GM12891 (cell line): ENCODE results near the gene METAP1D.
"Not testable (repeated sequence)": the region's sequence is repeated elsewhere in the genome, so short reads cannot be mapped to it uniquely, and the experiment has no call there.

Source experiments
- DNase-seq: peaks from one replicate; pipeline ENCODE4 v3.0.0; 2011; ENCODE audit warnings: low spot score; ENCODE audit not compliant: insufficient read length
- FAIRE-seq: peaks from 2 replicates; lab custom pipeline; 2011; peaks lifted over from hg19 to GRCh38; lab: Jason Lieb, UNC
- PAX5 ChIP-seq: IDR thresholded peaks from 2 replicates; pipeline ENCODE4 v1.6.1; 2011; ENCODE audit warnings: low read length, moderate library complexity, mild to moderate bottlenecking; ENCODE audit not compliant: insufficient read depth, severe bottlenecking
- POLR2A ChIP-seq: IDR thresholded peaks from 2 replicates; pipeline ENCODE4 v1.6.1; 2011; ENCODE audit warnings: low read depth, low read length, control low read depth
- POLR2AphosphoS5 ChIP-seq: IDR thresholded peaks from 2 replicates; pipeline ENCODE4 v1.6.1; 2011; ENCODE audit warnings: low read depth, low read length, control low read depth
- POU2F2 ChIP-seq: IDR thresholded peaks from 2 replicates; pipeline ENCODE4 v1.6.1; 2011; ENCODE audit warnings: low read depth, mild to moderate bottlenecking, control low read depth, low read length, moderate library complexity
- SPI1 ChIP-seq: IDR thresholded peaks from 2 replicates; pipeline ENCODE4 v1.6.1; 2011; ENCODE audit warnings: low read depth, low read length, control low read depth
- TAF1 ChIP-seq: IDR thresholded peaks from 2 replicates; pipeline ENCODE4 v1.6.1; 2011; ENCODE audit warnings: low read depth, low read length, control low read depth

The METAP1D gene

DNA sequence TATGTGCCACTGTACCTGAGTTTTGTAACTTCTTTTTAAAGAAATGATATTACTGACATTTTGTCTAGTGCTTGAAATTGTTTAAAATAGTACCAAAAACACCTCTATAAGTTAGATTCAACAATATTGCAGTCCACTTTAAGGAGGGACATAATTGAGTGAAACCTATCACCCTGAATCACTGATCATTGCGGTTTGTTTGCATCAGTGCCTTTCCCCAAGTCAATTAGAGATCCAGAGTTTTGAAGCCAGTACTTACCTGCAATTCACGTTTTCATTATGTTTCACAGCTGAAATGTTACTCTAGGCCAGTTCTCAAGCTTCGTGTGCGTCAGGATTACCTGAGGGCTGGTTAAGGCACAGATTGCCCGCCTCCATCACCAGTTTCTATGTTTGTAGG is 58.9 kb downstream of the METAP1D start:
- FAIRE-seq (no peak), DNase-seq (no peak)
- TF ChIP-seq POLR2AphosphoS5 (no peak), PAX5 (no peak), POU2F2 (no peak), TAF1 (no peak), SPI1 (no peak), POLR2A (no peak)

DNA sequence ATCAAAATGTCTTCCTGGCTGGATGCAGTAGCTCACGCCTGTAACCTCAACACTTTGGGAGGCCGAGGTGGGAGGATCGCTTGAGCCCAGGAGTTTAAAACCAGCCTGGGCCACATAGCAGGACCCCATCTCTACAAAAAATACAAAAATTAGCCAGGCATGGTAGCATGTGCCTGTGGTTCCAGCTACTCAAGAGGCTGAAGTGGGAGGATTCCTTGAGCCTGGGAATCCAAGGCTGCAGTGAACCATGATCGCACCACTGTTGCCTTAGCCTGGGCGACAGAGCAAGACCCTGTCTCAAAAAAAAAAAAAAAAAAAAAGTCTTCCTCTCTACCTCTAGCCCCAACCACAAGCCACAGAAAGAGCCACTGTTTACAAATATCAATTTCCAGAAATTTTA is 60.4 kb downstream of the METAP1D start:
- DNase-seq, FAIRE-seq: not testable (repeated sequence)

DNA sequence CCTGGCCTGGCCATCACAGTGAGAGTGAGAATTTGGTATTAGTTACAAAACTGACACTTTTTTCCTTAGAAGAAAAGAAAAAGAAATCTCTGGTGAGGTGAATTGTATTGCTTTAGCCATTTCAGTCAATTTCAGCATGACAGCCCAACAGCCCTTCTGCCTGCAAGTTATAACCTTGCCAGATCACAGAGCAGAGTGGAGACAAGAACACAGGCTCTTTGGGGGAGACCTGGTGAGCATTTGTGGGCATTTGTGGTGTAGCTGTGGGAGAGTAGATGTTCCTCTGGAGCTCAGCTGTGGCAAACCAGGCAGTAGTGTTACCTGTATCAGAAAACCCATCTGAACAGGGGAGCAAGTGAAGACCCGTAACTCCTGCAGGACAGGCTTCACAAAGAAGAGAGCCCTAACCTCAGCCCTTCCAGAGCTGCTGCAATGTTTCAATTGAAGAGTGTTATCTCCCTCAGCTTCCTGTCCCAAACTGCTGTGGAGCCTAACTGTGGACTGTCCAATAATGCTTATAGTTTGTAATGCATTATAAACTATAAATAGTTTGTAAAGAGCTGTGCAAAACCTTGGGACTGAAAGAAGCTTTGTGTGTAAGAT is 62.8 kb downstream of the METAP1D start:
- TF ChIP-seq TAF1 (no peak), POLR2AphosphoS5 (no peak), POU2F2 (no peak), SPI1 (no peak)
- DNase-seq (no peak), FAIRE-seq (no peak)

DNA sequence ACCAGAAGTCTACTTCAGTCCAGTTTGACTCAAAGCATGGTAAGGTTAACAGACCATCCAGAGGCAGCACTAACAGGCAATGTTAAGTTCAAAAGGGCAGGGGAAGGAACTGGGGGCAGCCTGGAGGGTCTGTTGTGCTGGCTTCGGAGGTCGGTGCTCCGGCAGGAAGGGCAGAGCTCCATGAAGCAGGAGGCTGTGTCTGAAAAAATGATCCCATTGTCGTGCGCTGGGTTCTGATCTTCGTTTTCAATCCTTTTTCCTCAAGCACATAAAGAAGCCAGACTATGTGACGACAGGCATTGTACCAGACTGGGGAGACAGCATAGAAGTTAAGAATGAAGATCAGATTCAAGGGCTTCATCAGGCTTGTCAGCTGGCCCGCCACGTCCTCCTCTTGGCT is 63.7 kb downstream of the METAP1D start:
- DNase-seq = no peak
- no peak for FAIRE-seq
- TF ChIP-seq PAX5 (no peak), SPI1 (no peak), POLR2A (no peak)

DNA sequence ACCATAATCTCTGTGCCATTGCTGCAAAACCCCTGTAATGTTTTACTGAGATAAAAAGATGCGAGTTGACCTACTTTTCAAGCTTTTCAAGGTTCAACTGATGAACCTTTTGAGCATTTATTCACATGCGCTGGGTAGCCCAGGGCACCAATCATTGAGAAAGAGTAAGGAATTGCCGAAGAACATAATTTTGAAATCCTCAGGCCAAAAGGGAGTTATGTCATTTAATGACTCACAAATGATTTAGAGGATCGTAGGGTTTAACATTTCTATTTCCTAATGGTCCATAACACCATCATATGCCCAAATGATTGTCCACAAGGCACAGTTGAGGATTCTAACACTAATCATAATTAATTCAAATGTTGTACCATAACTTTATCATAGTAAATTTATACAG is 65.4 kb downstream of the METAP1D start:
- TF ChIP-seq TAF1 = no peak
- TF ChIP-seq SPI1 = no peak
- no peak for TF ChIP-seq POLR2A
- no peak for TF ChIP-seq PAX5
- no peak for TF ChIP-seq POLR2AphosphoS5
- no peak for DNase-seq
- FAIRE-seq = no peak

DNA sequence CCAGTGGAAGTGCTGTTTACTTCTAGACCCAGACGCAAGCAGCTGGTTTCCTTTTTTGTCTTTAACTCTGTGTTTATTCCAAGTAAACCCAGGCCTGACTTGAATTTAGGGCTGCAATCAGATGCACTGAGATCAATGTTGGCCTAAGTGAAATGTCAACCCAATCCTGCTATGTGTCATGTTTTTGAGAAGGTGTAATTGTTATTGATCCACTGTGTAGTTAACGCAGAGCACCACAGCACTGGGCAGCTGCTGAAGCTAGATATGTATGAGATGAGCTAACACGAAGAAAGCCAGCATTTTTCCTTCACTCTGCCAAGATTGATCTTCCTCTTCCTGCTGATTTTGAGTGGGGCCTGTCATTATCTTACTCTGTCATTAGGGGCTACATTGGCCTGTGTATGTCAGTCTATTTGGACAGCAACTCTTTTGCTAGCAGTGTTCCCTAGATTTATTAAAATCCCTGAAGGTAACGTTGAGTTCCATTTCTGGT is 66.7 kb downstream of the METAP1D start:
- no peak for FAIRE-seq
- no peak for TF ChIP-seq SPI1
- TF ChIP-seq TAF1 = no peak
- TF ChIP-seq POU2F2 = no peak
- no peak for TF ChIP-seq POLR2A
- TF ChIP-seq POLR2AphosphoS5 = no peak
- no peak for TF ChIP-seq PAX5
- DNase-seq = no peak

DNA sequence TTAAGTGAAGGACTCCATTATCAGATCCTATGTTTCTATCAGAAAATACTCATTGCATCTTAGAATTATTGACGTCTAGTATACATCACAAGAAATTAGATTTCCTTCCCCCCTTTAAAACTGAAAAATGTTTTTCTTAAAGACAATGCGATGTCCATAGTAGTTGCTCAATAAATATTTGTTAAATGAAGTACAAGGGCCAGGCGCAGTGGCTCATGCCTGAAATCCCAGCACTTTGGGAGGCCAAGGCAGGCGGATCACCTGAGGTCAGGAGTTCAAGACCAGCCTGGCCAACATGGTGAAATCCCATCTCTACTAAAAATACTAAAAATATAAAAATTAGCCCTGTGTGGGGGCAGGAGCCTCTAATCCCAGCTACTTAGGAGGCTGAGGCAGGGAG is 68.2 kb downstream of the METAP1D start:
- not testable (repeated sequence) for FAIRE-seq, DNase-seq

DNA sequence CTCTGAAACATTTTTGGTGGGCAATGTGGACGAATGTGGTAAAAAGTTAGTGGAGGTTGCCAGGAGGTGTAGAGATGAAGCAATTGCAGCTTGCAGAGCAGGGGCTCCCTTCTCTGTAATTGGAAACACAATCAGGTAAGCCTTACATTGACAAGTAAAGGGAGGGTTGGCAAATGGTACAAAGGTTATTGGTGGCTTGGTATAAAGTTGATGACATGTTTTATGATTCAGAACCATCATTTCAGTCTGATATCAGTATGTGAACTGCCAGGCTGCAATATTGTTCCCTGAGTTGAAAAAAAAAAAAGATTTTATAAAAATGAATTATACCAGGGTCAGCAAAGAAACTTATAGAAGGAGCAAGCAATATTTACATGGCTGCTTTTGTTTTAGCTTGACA is 71.2 kb downstream of the METAP1D start:
- FAIRE-seq (no peak), DNase-seq (no peak)
- TF ChIP-seq POLR2AphosphoS5 (no peak), TAF1 (no peak), POLR2A (no peak), POU2F2 (no peak), SPI1 (no peak), PAX5 (no peak)

DNA sequence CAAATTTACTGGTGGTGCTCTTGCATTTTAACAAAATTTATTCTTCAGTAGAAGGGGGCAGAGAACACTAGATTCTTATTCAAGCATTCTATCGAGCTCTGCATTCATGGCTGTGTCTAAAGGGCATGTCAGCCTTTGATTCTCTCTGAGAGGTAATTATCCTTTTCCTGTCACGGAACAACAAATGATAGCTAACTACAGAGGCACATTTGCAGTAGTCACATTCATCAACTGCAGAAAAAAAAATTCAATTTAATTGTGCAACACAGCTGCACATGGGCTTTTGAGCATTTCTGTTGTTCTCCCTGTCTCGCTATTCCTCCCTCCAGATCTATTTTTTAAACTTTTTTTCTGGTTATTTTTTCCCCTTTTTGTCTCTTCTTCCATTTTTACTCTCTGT is 72.5 kb downstream of the METAP1D start:
- TF ChIP-seq SPI1 = no peak
- no peak for TF ChIP-seq POU2F2
- TF ChIP-seq POLR2A = no peak
- TF ChIP-seq POLR2AphosphoS5 = no peak
- no peak for TF ChIP-seq TAF1
- TF ChIP-seq PAX5 = no peak
- no peak for DNase-seq
- no peak for FAIRE-seq

DNA sequence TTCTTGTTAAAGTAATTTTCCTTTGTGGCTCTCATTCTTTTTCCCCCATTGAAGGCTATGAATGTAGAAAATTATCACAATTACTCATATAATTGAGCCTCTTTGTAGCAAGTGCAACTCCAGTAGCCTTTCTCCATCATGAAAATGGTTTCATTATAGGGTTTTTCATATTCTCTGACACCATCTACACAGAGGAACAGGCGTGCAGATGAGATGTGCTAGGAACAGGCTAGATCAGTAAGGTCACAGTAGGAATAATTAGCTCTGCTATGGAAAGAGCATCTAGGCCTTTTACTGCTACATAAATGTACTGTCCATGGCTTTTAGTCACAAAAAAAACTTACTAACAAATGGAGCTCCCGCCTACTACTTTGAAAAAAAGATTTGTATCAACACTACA is 73.0 kb downstream of the METAP1D start:
- TF ChIP-seq SPI1 (no peak), TAF1 (no peak), POLR2A (no peak), POU2F2 (no peak), PAX5 (no peak), POLR2AphosphoS5 (no peak)
- FAIRE-seq (no peak), DNase-seq (no peak)

DNA sequence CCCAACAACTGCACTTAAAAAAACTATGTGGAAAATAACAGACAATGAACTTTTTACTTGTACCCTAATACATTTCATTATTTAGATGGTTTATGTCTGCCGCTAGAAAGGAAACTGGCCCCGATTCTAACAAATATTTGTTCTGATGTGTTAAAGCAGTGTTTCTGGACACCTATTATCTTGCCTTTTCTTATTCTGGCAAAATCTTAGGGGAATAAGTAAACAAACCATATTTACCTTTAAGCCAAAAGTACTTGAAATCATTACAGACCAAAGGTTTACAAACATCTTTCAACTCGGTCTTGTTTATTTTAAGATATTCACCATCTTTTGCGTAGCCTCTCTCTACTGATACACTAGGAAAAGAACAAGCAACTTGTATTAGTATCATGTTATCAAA is 73.8 kb downstream of the METAP1D start:
- FAIRE-seq = no peak
- DNase-seq = no peak
- TF ChIP-seq POLR2A (no peak), POU2F2 (no peak), SPI1 (no peak), PAX5 (no peak), POLR2AphosphoS5 (no peak), TAF1 (no peak)
